Measurements from ENCODE around the gene UNC13D. TPM values are rescaled to one million over a fixed set of nuclear protein-coding genes. Genes with fewer than 3 reads are reported as not detected.

The UNC13D gene
- total and polyA plus RNA-seq, 2 of the 4 experiments (the other 2 are of a cell fraction): under 0.01 to 0.31 TPM

DNA sequence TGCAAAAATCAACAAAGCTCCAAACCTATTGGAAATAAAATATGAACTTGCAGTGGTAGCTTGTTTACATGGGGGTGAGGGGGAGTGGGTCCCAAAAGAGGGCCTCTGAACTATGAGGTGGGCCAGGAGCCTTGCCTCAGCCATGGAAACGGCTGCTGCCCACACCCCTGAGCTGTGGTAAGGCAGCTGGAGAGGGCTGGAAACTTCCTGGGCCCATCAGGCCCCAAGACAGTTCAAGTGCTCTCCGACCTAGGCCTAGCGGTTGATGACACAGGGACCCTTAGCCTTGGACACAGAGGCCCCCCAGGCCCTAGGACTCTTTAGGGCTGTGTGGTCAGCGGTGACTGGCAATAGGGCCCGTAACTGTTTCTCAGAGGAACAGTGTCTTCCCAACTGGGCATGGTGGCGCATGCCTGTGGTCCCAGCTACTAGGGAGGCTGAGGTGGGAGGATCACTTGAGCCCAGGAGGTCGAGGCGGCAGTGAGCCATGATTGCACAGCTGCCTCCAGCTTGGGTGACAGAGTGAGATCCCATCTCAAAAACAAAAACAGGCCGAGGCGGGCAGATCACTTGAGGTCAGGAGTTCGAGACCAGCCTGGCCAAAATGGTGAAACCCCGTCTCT, 18.3 kb downstream of the UNC13D start:
- H3K9me1 ChIP-seq (ENCODE audit: insufficient read depth, low read length): no peaks in the 10 kb centered on the region
- H4K8ac ChIP-seq (ENCODE audit: low read depth in 2 of 2, low read length in 2 of 2): no peak overlapping the region
- dilution Hi-C loops (cut with HindIII; ENCODE audit: low sequenced_read_pairs, unreplicated experiment): no loop called here
- H2BK15ac ChIP-seq (ENCODE audit: low read depth, low read length): no peak overlapping the region
- H3K9me3 ChIP-seq (ENCODE audit: control insufficient read depth, insufficient read depth, low read length): no peaks in the 10 kb centered on the region
- no peak overlapping the region for H3K9ac ChIP-seq (ENCODE audit: low read depth, low read length)
- in situ Hi-C loops (cut with MboI; ENCODE audit: low sequenced_read_pairs): no loop called here
- DNase-seq: no peak
- no peak overlapping the region for H2AK5ac ChIP-seq (ENCODE audit: low read depth, low read length)
- no peak overlapping the region for H3K4ac ChIP-seq (ENCODE audit: low read depth, low read length)
- no peak overlapping the region for H3K23ac ChIP-seq (ENCODE audit: low read depth, low read length)
- H4K91ac ChIP-seq (ENCODE audit: insufficient read depth, low read depth, low read length): no peak overlapping the region
- no peak overlapping the region for H2BK120ac ChIP-seq (ENCODE audit: low read depth, low read length)
- WGBS, 2 experiments (ENCODE audit: extremely low coverage in 2 of 2, insufficient read length in 1 of 2): 100% methylated on average over 1 of the region's 12 CpGs; no CpG with 5 or more reads in 1 of the 2 experiments
- no peak overlapping the region for H2BK20ac ChIP-seq (ENCODE audit: low read depth, low read length)
- no peak overlapping the region for H3K4me2 ChIP-seq (ENCODE audit: low read depth, low read length)
- no peak overlapping the region for H2AFZ ChIP-seq (replicated peaks; ENCODE audit: low read length, poor library complexity)
- no peak overlapping the region for H3K18ac ChIP-seq (ENCODE audit: low read depth, low read length)
- no peak overlapping the region for H3K56ac ChIP-seq (ENCODE audit: extremely low read depth, insufficient read depth, low read length)
- H3K4me1 ChIP-seq (ENCODE audit: control insufficient read depth, insufficient read depth, low read length): no peaks in the 10 kb centered on the region; the same call in 1 of the 2 replicates
- no peaks in the 10 kb centered on the region for H3K27me3 ChIP-seq (ENCODE audit: control insufficient read depth, insufficient read depth, low read length)
- H4K20me1 ChIP-seq (ENCODE audit: insufficient read depth, low read length): no peaks in the 10 kb centered on the region
- intact Hi-C loops (cut with micrococcal nuclease): loop anchor here (5.0 kb wide), 1 partner anchor 44 kb away; the partner anchor contains the start of gene UNK
- H3K4me3 ChIP-seq (ENCODE audit: insufficient read depth, low read depth, low read length): no peak overlapping the region
- no peak overlapping the region for H4K5ac ChIP-seq (ENCODE audit: low read depth, low read length)
- no peak overlapping the region for H2AK9ac ChIP-seq (replicated peaks; ENCODE audit: low read depth, low read length, poor library complexity)
- TF ChIP-seq, protein P1, sequence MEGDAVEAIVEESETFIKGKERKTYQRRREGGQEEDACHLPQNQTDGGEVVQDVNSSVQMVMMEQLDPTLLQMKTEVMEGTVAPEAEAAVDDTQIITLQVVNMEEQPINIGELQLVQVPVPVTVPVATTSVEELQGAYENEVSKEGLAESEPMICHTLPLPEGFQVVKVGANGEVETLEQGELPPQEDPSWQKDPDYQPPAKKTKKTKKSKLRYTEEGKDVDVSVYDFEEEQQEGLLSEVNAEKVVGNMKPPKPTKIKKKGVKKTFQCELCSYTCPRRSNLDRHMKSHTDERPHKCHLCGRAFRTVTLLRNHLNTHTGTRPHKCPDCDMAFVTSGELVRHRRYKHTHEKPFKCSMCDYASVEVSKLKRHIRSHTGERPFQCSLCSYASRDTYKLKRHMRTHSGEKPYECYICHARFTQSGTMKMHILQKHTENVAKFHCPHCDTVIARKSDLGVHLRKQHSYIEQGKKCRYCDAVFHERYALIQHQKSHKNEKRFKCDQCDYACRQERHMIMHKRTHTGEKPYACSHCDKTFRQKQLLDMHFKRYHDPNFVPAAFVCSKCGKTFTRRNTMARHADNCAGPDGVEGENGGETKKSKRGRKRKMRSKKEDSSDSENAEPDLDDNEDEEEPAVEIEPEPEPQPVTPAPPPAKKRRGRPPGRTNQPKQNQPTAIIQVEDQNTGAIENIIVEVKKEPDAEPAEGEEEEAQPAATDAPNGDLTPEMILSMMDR (conservative IDR thresholded peaks at IDR 0.05; ENCODE audit: low read depth, low read length): no peak
- TF ChIP-seq RFX5 (IDR thresholded peaks at IDR 0.05; ENCODE audit: low read depth, low read length) (no peak), CEBPB (IDR thresholded peaks at IDR 0.05; ENCODE audit: low read depth, low read length) (no peak), MAFK (IDR thresholded peaks at IDR 0.05; ENCODE audit: low read depth, low read length) (no peak), BHLHE40 (IDR thresholded peaks at IDR 0.05; ENCODE audit: low read depth, low read length) (no peak), MAZ (IDR thresholded peaks at IDR 0.05; ENCODE audit: borderline replicate concordance, low read depth, low read length) (no peak), POLR2A (IDR thresholded peaks at IDR 0.05; ENCODE audit: low read depth, low read length) (no peak), MXI1 (IDR thresholded peaks at IDR 0.05; ENCODE audit: borderline replicate concordance, low read depth, low read length) (no peak)
- no peak overlapping the region for H3K27ac ChIP-seq (ENCODE audit: insufficient read depth, low read length)
- ChIA-PET POLR2A (ENCODE audit: unreplicated experiment) (no interaction called here), CTCF (no interaction called here)
- BruUV-seq (replicated peaks): no TSS peak
- H3K36me3 ChIP-seq (ENCODE audit: control insufficient read depth, insufficient read depth, low read length): peaks cover 33% of the 10 kb centered on the region
- H3K14ac ChIP-seq (replicated peaks; ENCODE audit: low read depth, low read length): no peak overlapping the region
- no peak for ATAC-seq (ENCODE audit: low read depth)
- H3K79me1 ChIP-seq (ENCODE audit: low read depth in 1 of 2, low read length in 2 of 2): no peaks in the 10 kb centered on the region
- H2BK5ac ChIP-seq (ENCODE audit: low read depth, low read length, poor library complexity, severe bottlenecking): no peak overlapping the region

All from IMR-90 (cell line).